ENCODE measurements around the gene CELF2.

GRCh38 chr10:11255156-11255555 lies 237.5 kb downstream of the CELF2 start:
- TF ChIP-seq CTCF (IDR thresholded peaks at IDR 0.05; ENCODE audit: insufficient read depth, low read length, poor library complexity, severe bottlenecking) (no peak), EZH2phosphoT487 (conservative IDR thresholded peaks at IDR 0.05; ENCODE audit: low read length) (no peak)

Measured in SU-DHL-6 (cell line).